Frontal cortex (tissue), 4 donors: ENCODE results near the gene BCAP31. TPM values are rescaled to one million over a fixed set of nuclear protein-coding genes. Genes with fewer than 3 reads are reported as not detected.
A peak's percentile ranks its signal among the peaks of the same experiment; 100 is the strongest.
"Not testable (repeated sequence)": the region's sequence is repeated elsewhere in the genome, so short reads cannot be mapped to it uniquely, and the experiment has no call there.

Experiments
- DNase-seq, 2 donors: peaks; one replicate each; pipeline ENCODE4 v3.0.0; 2012; ENCODE audit warnings: low spot score in 2 of 2
- FAIRE-seq: peaks from 2 replicates; lab custom pipeline; 2012; peaks lifted over from hg19 to GRCh38; lab: Jason Lieb, UNC
- total RNA-seq: library from RNA; depleted of rRNA; stranded (reverse); fragments of >200 nt; gene quantifications from one replicate; pipeline ENCODE4 v1.2.3, GENCODE V29; 2014
- donor health status: control.
- donor health status: control.
- donor health status: control.

BCAP31 gene
- total RNA-seq, 1 donor from 2014 or later: 57.5 TPM

- DNase-seq (no peak), FAIRE-seq (no peak)
Observed at GRCh38 chrX:153738056-153738605, 13.9 kb upstream of the BCAP31 start.

GRCh38 chrX:153736871-153737441 lies 12.8 kb upstream of the BCAP31 start:
- DNase-seq: no peak
- no peak for FAIRE-seq

GRCh38 chrX:153736071-153736820 lies 12.1 kb upstream of the BCAP31 start:
- DNase-seq (no peak), FAIRE-seq (no peak)

- FAIRE-seq (no peak), DNase-seq (no peak)
Observed at GRCh38 chrX:153735274-153735673, 11.1 kb upstream of the BCAP31 start.

- FAIRE-seq: no peak
- DNase-seq: no peak
Observed at GRCh38 chrX:153734871-153735270, 10.7 kb upstream of the BCAP31 start.

GRCh38 chrX:153733651-153734240 lies 9.6 kb upstream of the BCAP31 start:
- no peak for FAIRE-seq
- DNase-seq: no peak

GRCh38 chrX:153732401-153732800 lies 8.2 kb upstream of the BCAP31 start:
- FAIRE-seq: no peak

GRCh38 chrX:153731845-153732215 lies 7.6 kb upstream of the BCAP31 start:
- no peak for DNase-seq
- no peak for FAIRE-seq

More at GRCh38 chrX:153732401-153732800, 8.2 kb upstream of the BCAP31 start:
- no peak for DNase-seq

- FAIRE-seq (no peak), DNase-seq (no peak)
Observed at GRCh38 chrX:153731117-153731844, 7.1 kb upstream of the BCAP31 start.

GRCh38 chrX:153730115-153730514 lies 5.9 kb upstream of the BCAP31 start:
- FAIRE-seq, DNase-seq: not testable (repeated sequence)

- DNase-seq: no peak
- no peak for FAIRE-seq
Observed at GRCh38 chrX:153728951-153729631, 4.9 kb upstream of the BCAP31 start.

- FAIRE-seq: no peak
- no peak for DNase-seq
Observed at GRCh38 chrX:153728095-153728494, 3.9 kb upstream of the BCAP31 start.

GRCh38 chrX:153727123-153727931 lies 3.1 kb upstream of the BCAP31 start:
- DNase-seq (peak; percentile 61 to 71), FAIRE-seq (no peak)

GRCh38 chrX:153726286-153727122 lies 2.3 kb upstream of the BCAP31 start:
- DNase-seq (peak; percentile 49 to 58), FAIRE-seq (no peak)

- no peak for DNase-seq
- no peak for FAIRE-seq
Observed at GRCh38 chrX:153725832-153726285, 1.7 kb upstream of the BCAP31 start.

GRCh38 chrX:153725039-153725831 lies 1.0 kb upstream of the BCAP31 start:
- FAIRE-seq (no peak), DNase-seq (no peak)
